ENCODE results near the gene CREM.
A peak's percentile ranks its signal among the peaks of the same experiment; 100 is the strongest.
"Not testable (repeated sequence)": the region's sequence is repeated elsewhere in the genome, so short reads cannot be mapped to it uniquely, and the experiment has no call there.

The CREM gene

GRCh38 chr10:35195361-35196306 lies 69.0 kb downstream of the CREM start:
- peak; percentile 73 for DNase-seq

DNA sequence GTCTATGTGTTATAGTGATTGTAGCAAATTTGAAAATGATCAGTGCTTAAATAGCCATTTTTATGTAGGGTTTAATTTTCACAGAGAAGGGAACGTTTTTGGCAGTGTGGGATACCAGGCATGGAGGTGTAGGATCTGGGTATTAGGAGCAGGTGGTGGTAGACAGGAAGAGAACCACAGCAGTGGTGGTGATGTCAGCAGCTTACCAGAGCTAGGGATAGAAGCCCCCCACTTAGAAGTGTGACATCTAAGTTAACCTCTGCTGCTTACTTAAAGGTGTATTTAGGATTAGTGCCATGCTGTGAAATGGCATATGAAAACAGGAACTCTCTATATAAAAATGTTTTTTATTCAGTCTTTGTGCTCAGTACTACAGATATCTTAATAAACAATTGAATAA lies 73.8 kb downstream of the CREM start:
- DNase-seq: no peak

DNA sequence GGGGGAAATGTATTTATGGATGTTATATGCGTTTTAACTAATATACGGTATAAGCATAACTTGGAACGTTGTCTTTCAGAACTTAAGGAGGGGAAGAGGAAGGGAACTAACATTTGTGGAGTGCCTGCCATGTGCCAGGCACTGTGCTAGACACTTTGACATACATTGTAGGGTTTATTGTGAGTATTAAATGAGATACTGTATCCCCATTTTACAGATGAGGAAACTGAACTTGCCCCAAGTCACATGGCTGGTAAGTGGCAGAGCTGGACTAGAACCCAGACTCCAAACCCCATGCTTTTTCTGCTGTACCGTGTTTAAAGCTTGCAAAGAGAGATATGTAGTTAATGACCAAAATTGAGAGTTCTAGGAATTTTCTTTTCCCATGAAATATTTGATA lies 74.6 kb downstream of the CREM start:
- no peak for DNase-seq

DNA sequence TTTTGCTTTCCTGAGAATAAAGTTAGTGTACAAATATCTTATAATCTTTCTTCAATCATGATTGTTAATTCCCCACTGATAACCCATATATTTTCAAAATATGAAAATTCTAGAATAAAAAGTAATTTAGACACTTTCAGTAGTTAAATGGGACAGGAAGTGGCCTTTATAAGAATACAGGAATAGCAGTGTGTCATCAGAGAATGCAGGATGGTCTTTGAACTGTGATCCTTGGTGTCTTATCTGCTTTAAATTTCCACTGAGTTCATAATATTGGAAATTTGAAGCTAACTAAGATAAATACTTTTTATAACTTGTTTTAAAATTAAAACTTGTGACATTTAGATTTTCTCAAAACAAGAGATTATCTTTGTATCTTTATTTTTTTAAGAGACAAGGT lies 75.4 kb downstream of the CREM start:
- DNase-seq: no peak

DNA sequence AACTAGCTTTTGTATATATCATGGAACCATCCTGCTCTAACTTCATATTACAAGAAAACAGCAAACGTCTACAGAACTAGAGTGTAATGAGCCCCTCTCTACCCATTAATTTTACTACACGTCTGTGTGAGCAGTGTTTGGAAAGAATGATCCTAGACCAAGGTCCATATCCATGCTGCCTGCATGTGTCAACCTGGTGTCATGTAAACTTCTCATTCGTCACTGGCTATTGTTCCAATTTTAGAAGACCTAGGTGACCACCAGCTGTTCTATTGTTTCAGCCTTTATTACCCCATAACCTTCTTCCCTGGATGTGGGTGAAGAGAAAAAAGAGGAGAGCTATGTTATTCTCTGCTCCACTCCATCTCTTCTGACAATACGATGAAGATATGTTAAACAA lies 77.1 kb downstream of the CREM start:
- DNase-seq: no peak

DNA sequence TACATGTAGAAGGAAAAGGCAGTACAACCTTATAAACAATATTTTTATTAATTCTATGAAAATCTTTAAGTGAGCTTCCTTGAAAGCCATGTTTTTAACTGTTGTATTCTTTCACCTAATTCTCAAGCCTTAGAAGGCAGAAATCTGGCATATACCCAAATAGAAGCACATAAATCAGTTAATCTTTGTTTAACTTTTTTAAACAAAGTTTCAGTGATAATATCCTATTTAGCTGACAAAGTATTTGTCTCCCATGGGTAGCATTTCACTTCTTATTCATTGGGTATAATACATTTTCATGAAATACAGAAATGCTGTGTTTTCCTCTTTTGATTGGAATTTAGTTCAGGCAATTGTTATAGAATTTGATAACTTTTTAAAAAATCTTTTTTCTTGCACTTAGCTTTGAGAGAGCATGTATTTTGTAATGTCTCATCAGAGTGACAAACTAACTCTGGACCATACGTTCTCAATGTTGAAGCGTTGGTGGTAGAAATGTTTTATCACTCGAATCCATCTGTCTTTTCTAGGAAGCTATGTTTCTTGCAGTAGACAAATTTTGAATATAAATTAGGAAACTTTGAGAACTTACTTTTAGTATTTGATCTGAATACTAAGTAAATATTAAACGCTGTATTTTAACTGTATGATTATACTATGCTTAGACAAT lies 78.1 kb downstream of the CREM start:
- no peak for DNase-seq

DNA sequence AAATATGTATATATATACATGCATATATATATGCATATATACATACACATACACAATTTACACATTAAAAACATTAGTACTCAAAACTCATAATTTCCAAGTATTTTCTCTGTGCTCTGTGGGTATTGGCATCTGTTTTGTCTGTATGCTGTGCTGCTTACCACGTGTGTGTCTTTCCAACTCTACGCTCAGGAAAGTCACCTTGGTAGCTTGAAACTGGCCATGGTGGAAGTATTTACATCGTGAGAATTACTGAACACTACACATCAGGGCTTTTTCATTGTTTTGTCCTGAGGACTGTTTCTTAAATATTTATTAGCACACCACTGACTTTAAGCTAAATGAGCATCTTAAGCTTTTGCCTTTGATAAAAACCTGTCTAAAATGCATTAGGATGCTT lies 79.6 kb downstream of the CREM start:
- DNase-seq: no peak

DNA sequence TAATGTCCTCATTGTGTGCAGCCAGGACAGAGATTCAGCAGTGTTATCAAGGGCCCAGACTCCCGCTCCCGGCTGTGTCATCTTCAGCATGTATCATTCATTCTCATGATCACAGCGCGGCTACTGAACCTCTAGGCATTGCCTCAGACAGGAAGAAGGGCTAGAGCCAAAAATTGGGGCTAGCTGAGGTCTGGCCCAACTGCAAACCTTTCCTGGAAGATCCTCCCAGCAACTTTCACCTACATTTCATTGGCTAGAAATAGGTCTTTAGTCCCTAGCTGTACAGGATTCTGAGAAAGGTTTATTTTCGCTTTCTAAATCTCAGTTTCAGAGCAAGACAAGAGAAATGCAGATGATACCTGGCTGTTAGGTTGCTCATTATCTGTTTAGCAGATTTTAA lies 81.9 kb downstream of the CREM start:
- DNase-seq: no peak

DNA sequence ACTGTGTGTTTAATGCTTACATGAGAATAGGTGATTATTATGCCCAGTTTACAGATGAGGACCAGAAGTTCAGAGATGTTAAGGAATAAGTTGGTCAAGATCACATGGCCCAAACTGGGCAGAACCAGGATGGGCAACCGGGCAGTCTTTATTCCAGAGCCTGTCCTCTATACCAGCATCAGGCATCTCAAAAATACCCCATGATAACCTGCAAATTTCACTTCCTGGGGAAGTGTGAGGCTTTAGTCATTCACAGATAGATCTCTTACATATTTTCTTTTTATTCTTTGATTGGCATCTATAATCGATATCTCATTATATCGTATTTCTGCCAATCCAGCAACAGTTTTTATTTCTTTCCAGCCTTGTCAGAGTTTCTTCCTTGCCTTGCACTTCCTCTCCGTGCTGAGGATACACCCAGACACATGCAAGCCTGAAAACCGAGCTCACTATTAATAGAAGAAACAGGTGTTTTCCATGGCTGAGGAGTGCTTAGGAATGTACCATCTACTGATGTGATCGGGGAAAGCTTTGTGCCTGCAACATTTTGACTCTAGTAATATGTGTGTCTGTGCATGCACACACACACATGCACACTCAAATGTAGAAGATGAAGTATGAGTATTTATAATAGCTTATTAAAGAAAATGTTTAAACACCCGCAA lies 82.4 kb downstream of the CREM start:
- no peak for DNase-seq

GRCh38 chr10:35210961-35211360 lies 84.3 kb downstream of the CREM start:
- no peak for DNase-seq

DNA sequence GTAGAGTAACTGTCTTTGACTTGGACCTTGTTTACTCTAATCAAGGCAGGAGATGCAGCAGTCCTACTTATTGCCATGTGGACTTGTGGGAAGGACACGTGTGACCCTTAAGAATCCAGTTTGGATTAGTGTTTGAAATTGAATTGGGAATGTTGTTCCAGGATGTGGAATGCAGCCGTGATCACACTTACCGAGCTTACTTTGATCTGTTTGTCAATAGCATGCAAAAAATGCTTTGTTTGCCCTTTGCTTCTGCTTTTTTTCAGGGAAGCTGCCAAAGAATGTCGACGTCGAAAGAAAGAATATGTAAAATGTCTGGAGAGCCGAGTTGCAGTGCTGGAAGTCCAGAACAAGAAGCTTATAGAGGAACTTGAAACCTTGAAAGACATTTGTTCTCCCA lies 84.7 kb downstream of the CREM start:
- DNase-seq: no peak

DNA sequence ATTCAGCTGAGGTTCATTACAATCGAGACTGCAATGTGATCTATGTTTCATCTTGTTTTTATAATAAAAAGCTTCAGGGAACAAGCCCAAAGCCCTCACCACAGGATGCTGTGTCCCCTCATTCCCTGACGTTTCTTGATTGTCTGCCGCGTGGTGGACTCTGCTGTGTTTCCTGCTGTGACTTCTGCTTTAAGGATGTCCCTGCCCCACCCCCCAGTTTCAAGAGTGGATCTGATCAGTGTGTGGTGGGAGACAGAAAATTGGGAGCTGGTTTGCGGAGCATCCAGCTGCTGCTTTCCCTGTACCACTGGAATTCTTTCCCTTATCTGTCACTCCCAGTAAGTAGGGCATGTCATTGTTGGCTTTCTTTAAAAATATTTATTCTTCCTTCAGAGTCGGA lies 86.2 kb downstream of the CREM start:
- no peak for DNase-seq

DNA sequence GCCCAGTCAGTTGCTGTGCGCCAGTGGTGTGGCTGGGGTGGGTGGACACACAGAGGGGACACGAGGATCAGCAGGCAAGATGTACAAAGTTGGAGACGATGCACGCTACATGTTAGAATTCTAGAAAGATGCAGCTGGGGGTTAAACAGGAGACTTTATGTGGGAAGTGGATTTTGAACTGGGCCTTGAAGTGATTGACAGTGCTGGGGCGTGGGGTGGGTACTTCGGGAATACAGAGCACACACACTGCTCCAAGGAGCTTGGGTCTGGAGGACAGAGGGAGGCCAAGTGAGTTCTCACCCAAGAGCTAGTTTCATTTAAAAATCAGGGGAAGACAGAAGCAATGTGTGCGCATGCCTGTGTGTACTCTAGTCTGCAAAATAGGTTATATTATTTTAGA lies 87.1 kb downstream of the CREM start:
- DNase-seq: no peak

- DNase-seq: no peak
Measured at GRCh38 chr10:35214607-35215020, 88.0 kb downstream of the CREM start.

DNA sequence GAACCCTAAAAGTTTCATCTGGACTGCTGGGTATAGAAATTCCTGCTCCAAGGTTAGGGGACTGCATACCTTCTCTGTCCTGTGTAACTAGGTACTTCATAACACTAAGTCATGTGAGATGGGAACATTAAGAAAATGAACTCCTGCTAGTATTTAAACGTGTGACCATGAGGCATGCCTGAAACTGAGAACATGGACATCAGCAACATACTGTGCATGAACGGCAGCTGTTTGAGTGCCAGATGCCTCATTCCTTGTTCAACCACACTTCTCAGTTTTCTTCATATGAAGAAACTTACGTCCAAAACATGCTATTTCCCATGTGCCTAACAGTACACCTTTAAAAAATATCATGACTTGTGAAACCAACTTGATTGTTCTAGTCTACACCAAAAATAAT lies 88.5 kb downstream of the CREM start:
- no peak for DNase-seq

GRCh38 chr10:35216303-35216905 lies 89.8 kb downstream of the CREM start:
- DNase-seq: no peak

- DNase-seq: not testable (repeated sequence)
Measured at GRCh38 chr10:35216956-35217355, 90.3 kb downstream of the CREM start.

DNA sequence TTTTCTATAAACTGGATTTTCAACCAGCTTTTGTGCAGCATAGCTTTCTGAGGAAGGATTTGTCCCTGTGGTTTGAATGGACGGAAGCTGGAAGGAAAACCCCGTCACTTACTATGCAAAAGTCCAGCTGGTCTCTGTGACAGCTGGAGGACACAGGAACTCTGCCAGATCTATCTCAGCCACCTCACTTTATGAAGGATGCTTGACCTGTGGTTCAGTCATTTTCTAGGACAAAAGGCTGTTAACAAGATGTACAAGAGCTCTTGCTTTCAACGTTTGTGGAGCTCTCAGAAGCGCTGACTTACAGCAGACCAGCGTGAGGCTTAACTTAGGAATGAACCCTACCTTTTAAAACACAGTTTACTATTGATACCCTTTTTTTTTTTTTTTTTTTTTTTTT lies 90.8 kb downstream of the CREM start:
- no peak for DNase-seq

DNA sequence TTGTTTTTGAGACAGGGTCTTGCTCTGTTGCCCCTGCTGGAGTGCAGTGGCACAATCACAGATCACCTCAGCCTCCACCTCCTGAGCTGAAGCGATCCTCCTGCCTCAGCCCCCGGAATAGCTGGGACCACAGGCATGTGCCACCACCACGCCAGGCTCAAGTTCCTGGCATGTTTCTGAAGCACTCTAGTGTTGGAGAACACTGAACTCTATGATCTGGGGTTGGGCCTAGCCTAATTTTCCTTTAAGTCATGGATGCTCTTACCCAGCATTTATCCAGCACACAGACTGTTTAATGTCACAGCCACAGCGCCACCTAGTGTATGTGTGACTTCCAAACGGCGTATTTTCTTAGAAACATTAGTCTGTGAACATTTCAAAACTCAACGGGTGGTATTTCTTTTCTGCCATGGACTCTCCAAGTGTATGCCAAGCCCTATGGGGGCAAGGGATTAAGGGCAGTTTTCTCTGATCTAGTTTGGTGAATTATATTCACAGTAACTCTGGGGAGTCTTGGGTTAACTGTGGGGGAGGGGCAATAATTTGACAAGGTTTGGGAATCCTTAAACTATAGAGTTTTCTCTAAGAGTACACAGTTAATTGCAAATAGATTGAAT lies 91.8 kb downstream of the CREM start:
- peak; percentile 87 for DNase-seq

DNA sequence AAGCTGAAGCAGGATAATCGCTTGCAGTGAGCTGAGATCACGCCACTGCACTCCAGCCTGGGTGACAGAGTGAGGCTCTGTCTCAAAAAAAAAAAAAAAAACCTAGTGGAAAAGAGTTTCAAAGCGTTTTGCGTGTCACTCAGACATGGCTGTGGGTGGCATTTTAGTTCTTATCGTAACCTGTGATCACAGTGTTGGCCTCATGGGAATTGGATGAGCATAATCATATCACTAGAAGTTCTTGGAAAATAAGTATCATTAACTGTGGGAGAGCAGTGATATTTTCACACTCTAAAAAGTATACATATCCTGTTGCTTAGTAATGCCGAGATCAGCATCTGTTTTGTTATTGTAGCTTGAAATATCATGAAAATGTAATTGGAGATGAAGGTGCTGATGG lies 92.6 kb downstream of the CREM start:
- DNase-seq: no peak

GRCh38 chr10:35219891-35220890 lies 93.5 kb downstream of the CREM start:
- DNase-seq: no peak

DNA sequence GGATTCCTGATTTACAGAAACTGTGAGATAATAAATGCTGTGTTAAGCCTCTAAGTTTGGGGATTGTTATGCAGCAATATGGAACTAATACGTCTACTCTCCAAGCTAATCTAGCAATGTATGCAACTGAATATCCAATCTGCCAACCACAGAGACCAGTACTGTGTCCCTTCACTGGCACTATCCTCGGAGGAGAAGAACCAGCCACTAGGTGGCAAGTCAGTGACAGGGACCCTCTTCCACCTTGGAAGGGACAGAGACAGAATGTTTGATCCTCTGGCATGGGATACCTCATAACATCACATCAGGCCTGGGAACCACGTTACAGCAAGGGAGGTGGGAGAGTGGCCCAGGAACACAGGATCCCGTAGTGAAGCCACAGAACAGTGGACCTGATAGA lies 96.4 kb downstream of the CREM start:
- DNase-seq: no peak

Measured in activated CD4-positive, alpha-beta T cell treated with anti-CD3 and anti-CD28 coated beads, Interleukin-2, amount 50 U/mL, for 1 hour (primary cell).